Naive thymus-derived CD8-positive, alpha-beta T cell (primary cell): ENCODE results near the gene FBXW2. TPM values are rescaled to one million over a fixed set of nuclear protein-coding genes. Genes with fewer than 3 reads are reported as not detected.

ENCODE experiments used
- ATAC-seq, 2 donors: fragments of 150-1000 bp; cut with Tn5 transposase in 1 of 2; sonication (Bioruptor Pico), chemical (Tn5 transposase) in 1 of 2; 1 replicate in 1 of 2; 2 replicates in 1 of 2; pipeline ENCODE4 v1.10.0; 2021; ENCODE audit warnings: mild to moderate bottlenecking in 2 of 2, moderate library complexity in 2 of 2
- POLR2A ChIA-PET: fragments of 350-600 bp; sonication (Branson Sonifier 250); formaldehyde crosslinking; loops from one replicate; lab custom pipeline; 2021; ENCODE audit warnings: antibody characterized with exemption; lab: Charles Lee
- DNase-seq, 10 donors: peaks; one replicate each; pipeline versions ENCODE4 v3.0.0 to v3.0.0-alpha.2; 2020 to 2022
- H3K27ac Mint-ChIP-seq, 10 donors: one replicate each; pipeline ENCODE4 v1.8.0; 2020 to 2022; ENCODE audit warnings: mild to moderate bottlenecking in 10 of 10, mixed read lengths in 10 of 10, moderate library complexity in 4 of 10, inconsistent platforms in 1 of 10
- H3K27me3 Mint-ChIP-seq, 5 donors: one replicate each; pipeline ENCODE4 v1.8.0; 2021 to 2022; ENCODE audit warnings: mixed read lengths in 5 of 5
- H3K36me3 Mint-ChIP-seq, 3 donors: one replicate each; pipeline ENCODE4 v1.8.0; 2020 to 2022; ENCODE audit warnings: mixed read lengths in 3 of 3, mild to moderate bottlenecking in 2 of 3, inconsistent platforms in 1 of 3
- H3K4me1 Mint-ChIP-seq, 4 donors: one replicate each; pipeline ENCODE4 v1.8.0; 2021 to 2022; ENCODE audit warnings: mixed read lengths in 4 of 4
- H3K4me3 Mint-ChIP-seq, 10 donors: one replicate each; pipeline ENCODE4 v1.8.0; 2020 to 2022; ENCODE audit warnings: mild to moderate bottlenecking in 10 of 10, mixed read lengths in 10 of 10, moderate library complexity in 6 of 10, inconsistent platforms in 1 of 10
- H3K9me3 Mint-ChIP-seq, 9 donors: one replicate each; pipeline ENCODE4 v1.8.0; 2020 to 2022; ENCODE audit warnings: mixed read lengths in 9 of 9, mild to moderate bottlenecking in 3 of 9, inconsistent platforms in 1 of 9, moderate library complexity in 1 of 9
- polyA plus RNA-seq, 3 donors: library from polyadenylated mRNA; unstranded; fragments of 300-500 nt; fragmentation: Illumina TruSeq; gene quantifications; one replicate each; pipeline ENCODE4 v1.2.3, GENCODE V29; 2021
- total RNA-seq, 8 experiments: library from RNA in 2 of 8; stranded (reverse) in 2 of 8; gene quantifications; one replicate each; pipeline ENCODE4 v1.2.3 and lab custom pipeline; 2021 to 2026

FBXW2 gene
- total and polyA plus RNA-seq, 5 experiments from 2014 or later = 29.6 to 81.8 (median 37.1) TPM

DNA sequence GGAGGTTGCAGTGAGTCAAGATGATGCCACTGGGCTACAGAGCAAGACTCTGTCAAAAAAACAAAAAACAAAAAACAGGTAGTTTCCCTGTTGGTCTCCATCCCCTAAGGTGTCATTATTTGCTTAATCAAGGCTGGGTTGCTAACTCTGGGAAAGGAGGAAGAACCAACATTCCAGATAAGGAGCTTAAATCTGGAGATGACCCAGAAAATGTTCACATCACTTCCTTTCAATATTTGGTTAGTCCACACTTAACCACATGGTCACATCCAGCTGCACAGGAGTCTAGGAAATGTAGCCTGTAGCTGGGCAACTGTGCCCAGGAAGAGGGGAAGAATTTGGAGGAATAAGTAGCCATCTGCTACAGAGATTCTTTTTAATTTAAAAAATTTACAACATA is 53.1 kb downstream of the FBXW2 start:
- POLR2A ChIA-PET = no interaction called here
- H3K4me1 Mint-ChIP-seq = peaks cover 0 to 9% (median 2%) of the 10 kb centered on the region in 4 donors
- H3K9me3 Mint-ChIP-seq = no peaks in the 10 kb centered on the region
- DNase-seq = no peak
- no peak for ATAC-seq
- H3K36me3 Mint-ChIP-seq = no peaks in the 10 kb centered on the region
- no peak overlapping the region for H3K27ac Mint-ChIP-seq
- H3K27me3 Mint-ChIP-seq = no peaks in the 10 kb centered on the region
- no peak overlapping the region for H3K4me3 Mint-ChIP-seq

DNA sequence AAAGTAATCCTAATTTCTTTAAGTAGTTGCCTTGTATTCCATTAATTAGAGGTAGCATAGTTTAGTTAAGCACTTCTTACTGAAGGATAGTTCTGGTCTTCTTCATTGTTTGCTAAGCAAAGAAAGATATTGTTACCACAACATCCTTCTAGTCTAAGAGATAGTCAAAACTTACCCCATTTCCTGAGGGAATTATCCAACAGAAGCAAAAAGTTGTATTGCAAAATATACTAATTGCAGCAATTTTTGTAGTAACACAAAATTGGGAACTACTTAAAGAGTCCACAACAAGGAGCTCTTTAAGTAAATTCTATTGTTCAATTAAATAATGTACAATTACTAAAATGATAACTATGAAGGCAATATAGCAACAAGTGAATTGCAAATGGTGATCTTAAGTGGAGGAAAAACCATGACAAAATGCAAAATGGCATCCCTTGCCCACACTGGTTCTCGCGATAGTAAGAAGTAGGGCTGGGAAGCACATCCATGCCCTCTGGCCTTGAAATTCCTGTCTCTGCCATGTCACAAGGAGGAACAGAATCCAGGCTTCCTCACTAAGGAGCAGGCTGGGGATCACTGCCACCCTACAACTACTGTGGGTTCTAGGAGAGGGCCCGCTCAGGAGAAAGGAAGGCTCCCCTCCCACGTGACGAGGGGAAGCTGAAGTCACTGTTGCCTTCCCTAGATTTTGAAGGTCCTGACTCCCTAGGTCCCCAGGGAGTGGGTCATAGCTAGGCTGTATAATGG is 55.6 kb downstream of the FBXW2 start:
- Mint-ChIP-seq H3K4me3 (no peak overlapping the region), H3K36me3 (no peaks in the 10 kb centered on the region), H3K4me1 (peaks cover 2 to 15% (median 6%) of the 10 kb centered on the region in 4 donors), H3K9me3 (no peaks in the 10 kb centered on the region), H3K27me3 (no peaks in the 10 kb centered on the region), H3K27ac (no peak overlapping the region)
- no peak for DNase-seq
- ATAC-seq = no peak
- POLR2A ChIA-PET = no interaction called here

DNA sequence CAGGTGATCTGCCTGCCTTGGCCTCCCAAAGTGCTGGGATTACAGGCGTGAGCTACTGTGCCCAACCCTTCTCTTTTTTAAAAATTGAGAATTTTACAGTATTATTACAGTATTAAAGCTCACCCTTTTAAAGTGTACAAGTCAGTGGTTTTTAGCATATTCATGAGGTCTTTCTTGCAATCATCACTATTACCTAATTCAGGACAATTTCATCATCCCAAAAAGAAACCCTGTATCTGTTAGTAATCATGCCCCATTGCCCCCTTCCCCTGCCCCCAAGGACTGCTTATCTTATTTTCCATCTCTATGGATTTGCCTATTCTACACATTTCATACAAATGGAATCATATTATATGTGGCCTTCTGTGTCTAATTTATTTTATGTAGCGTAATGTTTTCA is 56.3 kb downstream of the FBXW2 start:
- H3K4me1 Mint-ChIP-seq = peaks cover 2 to 15% (median 6%) of the 10 kb centered on the region in 4 donors
- H3K4me3 Mint-ChIP-seq = no peak overlapping the region
- DNase-seq = no peak
- H3K27ac Mint-ChIP-seq = no peak overlapping the region
- ATAC-seq = no peak
- H3K27me3 Mint-ChIP-seq = no peaks in the 10 kb centered on the region
- H3K36me3 Mint-ChIP-seq = no peaks in the 10 kb centered on the region
- POLR2A ChIA-PET = no interaction called here
- H3K9me3 Mint-ChIP-seq = no peaks in the 10 kb centered on the region

DNA sequence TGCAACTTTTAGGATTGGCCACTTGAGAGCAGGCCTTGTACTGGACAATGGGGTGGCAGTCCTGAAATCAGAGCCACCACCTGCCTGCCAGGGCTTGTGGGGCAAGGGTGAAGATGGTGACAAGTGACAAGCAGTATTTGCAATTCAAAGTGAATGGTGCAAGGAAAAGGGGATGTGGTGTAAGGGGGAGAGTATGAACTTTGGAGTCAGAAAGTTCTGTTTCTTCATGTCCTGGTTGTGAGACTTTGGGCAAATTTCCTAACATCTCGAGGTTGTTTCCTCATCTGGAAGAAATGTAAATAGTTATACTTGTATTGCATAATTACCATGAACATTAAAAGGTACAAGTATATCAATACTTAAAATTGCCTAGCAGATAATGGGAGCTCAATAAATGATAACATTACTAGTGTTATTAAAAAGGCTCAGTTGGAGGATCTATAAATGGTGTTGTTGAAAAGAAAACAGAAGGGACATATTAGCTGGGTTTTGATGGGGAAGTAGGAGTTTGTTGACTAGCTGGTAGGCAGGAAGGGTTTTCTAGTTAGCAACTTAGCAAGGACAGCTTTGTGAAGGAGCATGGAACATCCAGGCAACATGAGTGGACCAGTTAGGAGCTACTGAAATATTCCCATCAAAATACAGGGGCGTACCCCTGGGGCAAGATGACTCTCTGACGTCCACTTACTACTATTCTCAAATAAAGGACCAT is 57.6 kb downstream of the FBXW2 start:
- H3K9me3 Mint-ChIP-seq = no peaks in the 10 kb centered on the region
- peak overlapping the region in 3 of 10 donors; percentile 2 to 79 (median 11) for H3K27ac Mint-ChIP-seq
- H3K27me3 Mint-ChIP-seq = no peaks in the 10 kb centered on the region
- H3K36me3 Mint-ChIP-seq = no peaks in the 10 kb centered on the region
- POLR2A ChIA-PET = no interaction called here
- no peak overlapping the region for H3K4me3 Mint-ChIP-seq
- H3K4me1 Mint-ChIP-seq = peaks cover 3 to 14% (median 6%) of the 10 kb centered on the region in 4 donors
- ATAC-seq = no peak
- no peak for DNase-seq

DNA sequence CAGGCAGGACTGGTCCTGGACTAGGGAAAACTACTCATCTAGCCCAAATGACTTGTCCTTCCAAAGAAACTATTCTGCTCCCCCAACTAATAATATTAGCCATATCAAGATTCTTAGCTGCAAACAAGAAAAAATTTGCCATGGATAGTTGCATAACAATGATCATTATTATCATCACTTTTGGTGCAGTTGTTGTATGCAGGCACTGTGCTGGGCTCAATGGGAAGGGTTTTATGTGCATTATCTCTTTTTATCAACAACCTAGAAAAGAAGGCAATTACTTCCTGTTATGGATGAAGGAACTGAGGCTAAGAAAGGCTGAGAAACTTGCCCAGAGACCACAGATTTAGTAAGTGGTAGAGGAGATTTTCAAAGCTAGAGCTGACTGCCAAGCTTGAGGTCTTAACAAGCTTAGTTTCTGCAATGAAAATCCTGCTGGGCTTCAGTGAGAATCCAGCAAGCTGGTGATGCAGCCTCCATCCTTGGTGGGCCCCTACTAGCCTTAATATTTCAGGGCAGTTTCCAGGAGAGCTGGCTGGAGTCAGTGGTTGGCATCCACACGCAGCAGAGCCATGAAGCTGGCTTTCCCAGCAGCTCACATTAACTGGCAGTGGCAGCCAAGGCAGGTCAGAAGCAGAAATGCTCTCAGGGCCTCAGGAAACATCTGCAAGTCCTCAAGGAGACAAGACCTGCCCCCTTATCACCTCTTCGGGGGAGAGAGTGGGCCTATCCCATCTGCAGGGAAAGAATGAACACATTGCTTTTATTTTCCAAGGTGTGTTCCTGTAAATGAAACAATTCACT is 58.4 kb downstream of the FBXW2 start:
- ATAC-seq = no peak
- Mint-ChIP-seq H3K36me3 (no peaks in the 10 kb centered on the region), H3K9me3 (no peaks in the 10 kb centered on the region), H3K4me1 (peaks cover 3 to 14% (median 6%) of the 10 kb centered on the region in 4 donors), H3K4me3 (no peak overlapping the region), H3K27ac (peak overlapping the region in 6 of 10 donors; percentile 2 to 79 (median 32)), H3K27me3 (no peaks in the 10 kb centered on the region)
- no peak for DNase-seq
- POLR2A ChIA-PET = no interaction called here

DNA sequence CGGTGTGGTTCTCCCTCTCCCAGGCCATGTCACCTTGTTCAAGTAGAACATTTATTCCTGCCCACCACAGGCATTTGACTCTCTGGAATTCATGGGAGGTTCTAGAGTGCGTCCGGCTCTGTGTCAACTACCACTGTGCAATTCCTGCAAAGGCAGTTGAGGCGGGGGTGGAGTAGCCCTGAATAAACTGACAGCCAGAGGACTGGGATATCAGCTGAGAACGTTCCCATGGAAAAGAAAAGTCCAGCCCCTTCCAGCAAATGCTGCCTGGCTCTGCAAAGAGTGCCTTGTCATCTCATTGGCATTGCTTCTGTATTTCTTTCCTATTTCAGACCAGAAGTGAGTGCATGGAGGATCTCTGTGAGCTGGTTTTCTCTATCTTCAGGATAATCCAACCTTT is 60.0 kb downstream of the FBXW2 start:
- Mint-ChIP-seq H3K4me1 (peaks cover 3 to 14% (median 6%) of the 10 kb centered on the region in 4 donors), H3K9me3 (no peaks in the 10 kb centered on the region), H3K27me3 (no peaks in the 10 kb centered on the region), H3K36me3 (no peaks in the 10 kb centered on the region), H3K27ac (no peak overlapping the region), H3K4me3 (no peak overlapping the region)
- no peak for ATAC-seq
- DNase-seq = no peak
- POLR2A ChIA-PET = no interaction called here

DNA sequence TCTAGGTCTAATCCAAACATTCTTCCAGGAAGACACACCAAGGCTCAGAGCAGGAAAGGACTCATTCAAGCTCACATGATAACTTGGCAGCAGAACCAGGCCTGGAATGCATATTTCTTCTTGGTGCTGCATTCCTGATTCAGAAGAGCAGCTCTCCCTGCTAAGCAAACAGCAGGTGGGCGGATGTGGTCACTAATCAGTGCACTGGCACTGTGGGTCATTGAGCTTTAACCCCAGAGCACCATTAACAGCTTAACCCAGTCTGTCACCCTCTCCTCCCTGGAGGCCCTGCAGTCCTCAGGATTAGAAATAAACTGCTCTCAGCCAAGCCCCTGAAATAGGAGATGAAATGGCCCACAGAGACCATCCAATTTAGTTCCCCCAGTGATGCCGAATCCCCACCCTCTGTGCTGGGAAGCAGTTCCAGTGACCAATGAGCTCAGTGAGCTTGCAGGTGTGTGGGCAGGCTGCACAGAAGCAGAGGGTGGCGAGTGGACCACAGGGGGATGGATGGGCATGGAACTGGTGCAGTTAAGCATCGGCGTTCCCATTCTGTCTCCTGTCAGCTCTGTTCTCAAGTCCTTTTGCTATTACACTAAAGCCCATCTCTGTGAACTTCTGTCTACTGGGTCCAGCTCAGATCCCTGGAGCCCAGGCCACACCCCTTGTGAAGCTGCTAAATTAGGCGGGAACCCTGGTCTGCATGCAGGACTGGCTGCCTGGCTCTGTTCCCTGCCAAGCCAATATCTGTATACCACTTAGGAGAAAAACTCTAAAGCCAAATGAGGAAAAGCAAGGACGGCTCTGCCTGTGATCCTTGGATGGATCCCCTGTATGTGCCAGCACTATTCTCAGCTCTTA is 62.3 kb downstream of the FBXW2 start:
- POLR2A ChIA-PET = no interaction called here
- H3K27me3 Mint-ChIP-seq = no peaks in the 10 kb centered on the region
- peaks cover 5 to 14% (median 6%) of the 10 kb centered on the region in 4 donors for H3K4me1 Mint-ChIP-seq
- H3K9me3 Mint-ChIP-seq = no peaks in the 10 kb centered on the region
- H3K27ac Mint-ChIP-seq = no peak overlapping the region
- no peak for DNase-seq
- no peak overlapping the region for H3K4me3 Mint-ChIP-seq
- no peak for ATAC-seq
- no peaks in the 10 kb centered on the region for H3K36me3 Mint-ChIP-seq

DNA sequence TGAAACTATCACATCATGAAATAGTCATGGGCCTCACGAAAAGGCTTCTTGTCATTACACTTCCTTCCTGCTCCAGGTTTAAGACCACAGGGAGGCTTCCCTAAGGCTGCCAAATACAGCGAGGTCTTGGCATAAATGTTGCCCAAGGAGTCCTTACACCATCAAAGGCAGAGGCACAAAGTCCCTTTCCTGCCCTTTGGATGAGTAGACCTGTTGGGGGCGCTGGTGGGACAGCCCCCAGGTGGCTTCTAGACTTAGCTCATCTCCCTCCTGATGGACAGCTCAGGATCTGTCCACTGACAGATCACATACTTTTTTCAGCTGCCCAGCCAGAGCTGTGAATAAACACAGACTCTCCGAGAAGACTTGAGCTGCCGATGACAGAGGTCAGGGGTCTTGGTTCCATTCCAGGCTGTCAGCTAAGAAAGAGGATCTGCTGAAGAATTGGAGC is 63.4 kb downstream of the FBXW2 start:
- POLR2A ChIA-PET = no interaction called here
- Mint-ChIP-seq H3K27me3 (no peaks in the 10 kb centered on the region), H3K4me1 (peaks cover 0 to 5% (median 4%) of the 10 kb centered on the region in 4 donors), H3K9me3 (no peaks in the 10 kb centered on the region), H3K36me3 (no peaks in the 10 kb centered on the region), H3K27ac (no peak overlapping the region), H3K4me3 (no peak overlapping the region)
- ATAC-seq = no peak
- DNase-seq = no peak

DNA sequence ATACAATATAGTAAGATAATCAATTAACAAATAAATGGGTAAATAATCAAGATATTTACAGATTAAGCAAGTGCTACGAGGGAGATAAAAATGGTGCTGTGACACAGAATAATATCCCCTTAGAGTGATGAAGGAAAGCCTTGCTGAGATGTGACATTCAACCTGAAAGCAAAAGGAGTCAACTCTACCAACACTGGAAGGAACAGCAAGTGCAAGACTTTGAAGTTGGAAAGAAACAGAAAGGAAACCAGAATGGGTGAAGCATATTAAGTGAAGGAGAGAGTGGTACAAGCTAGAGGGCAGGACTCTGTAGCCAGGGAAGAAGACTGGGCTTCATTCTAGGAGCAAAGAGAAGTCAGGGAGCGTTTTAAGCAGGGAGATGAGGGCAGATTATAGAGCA is 66.7 kb downstream of the FBXW2 start:
- Mint-ChIP-seq H3K36me3 (no peaks in the 10 kb centered on the region), H3K9me3 (no peaks in the 10 kb centered on the region), H3K4me1 (peaks cover 0 to 4% (median 0%) of the 10 kb centered on the region in 4 donors), H3K27ac (no peak overlapping the region), H3K27me3 (no peaks in the 10 kb centered on the region), H3K4me3 (no peak overlapping the region)
- ATAC-seq (no peak), DNase-seq (no peak)
- POLR2A ChIA-PET = no interaction called here

DNA sequence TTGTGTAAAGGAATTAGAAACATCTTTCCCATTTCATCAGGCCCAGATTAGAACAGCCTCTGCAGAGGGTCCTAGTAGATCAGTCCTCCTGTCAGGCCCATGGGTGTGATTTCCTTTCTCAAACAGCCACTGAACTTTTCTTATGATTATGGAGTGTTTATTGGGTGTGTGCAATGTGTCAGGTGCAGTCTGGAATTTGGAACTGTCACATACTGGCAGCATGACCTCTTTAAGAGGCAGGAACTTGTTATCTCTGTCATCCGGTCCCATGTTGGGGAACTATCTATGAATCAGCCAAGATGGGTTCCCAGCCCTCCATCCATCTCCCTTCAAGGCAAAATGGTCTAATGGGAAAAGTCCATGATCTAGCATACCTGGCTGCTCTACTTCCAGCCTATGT is 67.3 kb downstream of the FBXW2 start:
- Mint-ChIP-seq H3K4me1 (peaks cover 0 to 2% (median 0%) of the 10 kb centered on the region in 4 donors), H3K36me3 (no peaks in the 10 kb centered on the region), H3K27me3 (no peaks in the 10 kb centered on the region), H3K27ac (no peak overlapping the region), H3K4me3 (no peak overlapping the region), H3K9me3 (no peaks in the 10 kb centered on the region)
- POLR2A ChIA-PET = interaction anchor here (1.6 kb wide), 1 partner anchor 11 kb away, joined by 4 read pairs; the partner anchor contains the start of gene MEGF9
- ATAC-seq = no peak
- DNase-seq = no peak

DNA sequence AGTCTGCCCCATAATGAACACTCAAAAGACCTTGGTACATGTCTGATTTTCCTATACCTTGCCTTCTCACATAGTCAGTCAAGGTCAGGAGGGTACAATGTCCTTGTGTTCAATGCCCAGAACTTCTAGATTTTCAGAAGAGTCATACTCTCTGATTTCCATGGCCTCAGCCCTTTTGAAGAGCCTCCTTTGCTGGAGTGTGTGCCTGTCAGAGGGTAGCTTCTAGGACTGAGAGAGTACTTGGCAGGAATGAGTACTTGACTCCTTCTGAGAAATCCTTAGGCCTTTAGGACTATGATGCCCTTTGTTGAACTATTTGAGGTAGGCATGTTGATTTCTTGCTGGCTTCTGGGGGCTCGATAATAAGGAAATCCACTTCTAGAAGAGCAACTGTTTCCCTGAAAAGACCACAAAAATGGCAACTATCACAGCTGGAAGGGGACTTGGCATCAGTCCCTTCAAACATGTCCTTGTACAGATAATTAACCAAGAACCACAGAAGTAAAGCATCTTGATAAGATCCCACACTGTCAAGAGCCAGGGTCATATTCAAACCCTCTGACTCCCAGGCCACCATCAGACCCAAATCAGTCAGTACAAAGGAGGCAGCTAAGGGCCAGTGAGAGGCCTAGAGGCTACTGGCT is 68.3 kb downstream of the FBXW2 start:
- no peak for DNase-seq
- H3K9me3 Mint-ChIP-seq = no peaks in the 10 kb centered on the region
- no peak overlapping the region for H3K4me3 Mint-ChIP-seq

DNA sequence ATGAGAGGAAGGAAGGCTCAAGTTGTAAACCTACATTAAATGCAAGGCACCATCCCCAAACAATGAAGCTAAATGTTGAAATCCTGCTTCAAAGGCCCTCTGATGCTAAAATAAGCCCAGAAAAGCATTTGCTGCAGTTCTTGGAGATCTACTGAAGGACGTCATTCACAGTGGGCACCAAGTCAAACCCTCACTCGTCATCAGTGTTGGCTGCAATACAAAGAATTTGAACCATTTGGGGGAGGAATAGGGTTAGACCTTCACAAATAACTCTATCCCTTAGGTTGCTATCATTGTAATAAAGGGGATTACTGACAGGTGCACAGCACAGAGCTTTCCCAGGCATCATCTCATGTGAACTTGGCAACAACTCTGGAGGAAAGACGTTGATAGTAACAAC is 69.7 kb downstream of the FBXW2 start:
- Mint-ChIP-seq H3K36me3 (no peaks in the 10 kb centered on the region), H3K4me3 (no peak overlapping the region), H3K9me3 (no peaks in the 10 kb centered on the region), H3K27ac (no peak overlapping the region), H3K27me3 (no peaks in the 10 kb centered on the region), H3K4me1 (peaks cover 0 to 2% (median 0%) of the 10 kb centered on the region in 4 donors)
- POLR2A ChIA-PET = no interaction called here
- no peak for DNase-seq
- no peak for ATAC-seq

More for the DNA sequence above, 68.3 kb downstream of the FBXW2 start:
- Mint-ChIP-seq H3K4me1 (peaks cover 0 to 2% (median 0%) of the 10 kb centered on the region in 4 donors), H3K27me3 (no peaks in the 10 kb centered on the region), H3K27ac (peak overlapping the region in 1 of 10 donors; percentile 62), H3K36me3 (no peaks in the 10 kb centered on the region)
- ATAC-seq = no peak
- POLR2A ChIA-PET = interaction anchor here (1.6 kb wide), 1 partner anchor 10 kb away, joined by 4 read pairs; the partner anchor contains the start of gene MEGF9
